Keratinocyte (primary cell): ENCODE data around the gene PLEKHF1. TPM values are rescaled to one million over a fixed set of nuclear protein-coding genes. Genes with fewer than 3 reads are reported as not detected.

Experiments used
- DNase-seq: peaks from one replicate; pipeline ENCODE4 v3.0.0-alpha.2; 2011; ENCODE audit warnings: low read depth, missing footprints, low spot score
- FAIRE-seq: peaks from 2 replicates; lab custom pipeline; 2011; peaks lifted over from hg19 to GRCh38; lab: Jason Lieb, UNC
- H2AFZ ChIP-seq: 2 replicates; pipeline ENCODE4 v1.6.0; 2012; ENCODE audit warnings: low read length, control low read depth, inconsistent platforms; ENCODE audit not compliant: control insufficient read depth
- H3K27ac ChIP-seq: 2 replicates; pipeline ENCODE4 v1.5.1; 2011; ENCODE audit warnings: low read length; ENCODE audit not compliant: control insufficient read depth, insufficient read depth
- H3K27me3 ChIP-seq: 3 replicates; pipeline ENCODE4 v1.6.0; 2011; ENCODE audit warnings: low read length; ENCODE audit not compliant: control insufficient read depth, insufficient read depth; ENCODE audit errors: extremely low read depth
- H3K36me3 ChIP-seq, 2 experiments: 2 replicates in 1 of 2; 3 replicates in 1 of 2; pipeline ENCODE4 v1.5.1; 2011; ENCODE audit warnings: low read length in 2 of 2, mild to moderate bottlenecking in 1 of 2; ENCODE audit not compliant: control insufficient read depth in 2 of 2, insufficient read depth in 2 of 2; ENCODE audit errors: extremely low read depth in 1 of 2
- H3K4me1 ChIP-seq: 3 replicates; pipeline ENCODE4 v1.5.1; 2011; ENCODE audit warnings: low read length; ENCODE audit not compliant: control insufficient read depth, insufficient read depth; ENCODE audit errors: extremely low read depth
- H3K4me2 ChIP-seq: 3 replicates; pipeline ENCODE4 v1.6.0; 2011; ENCODE audit warnings: low read depth, low read length; ENCODE audit not compliant: control insufficient read depth, insufficient read depth; ENCODE audit errors: extremely low read depth
- H3K4me3 ChIP-seq, 3 experiments: fragments of 200-600 bp in 1 of 3; sonication (generic) in 1 of 3; 2 replicates in 2 of 3; 3 replicates in 1 of 3; pipeline ENCODE4 v1.5.1; 2011 to 2016; ENCODE audit warnings: low read length in 3 of 3, mild to moderate bottlenecking in 3 of 3, control low read depth in 2 of 3, inconsistent platforms in 1 of 3, low read depth in 1 of 3, mixed read lengths in 1 of 3, mixed run types in 1 of 3, moderate library complexity in 1 of 3; ENCODE audit not compliant: control insufficient read depth in 2 of 3, insufficient read depth in 2 of 3; ENCODE audit errors: extremely low read depth in 1 of 3
- H3K79me2 ChIP-seq: 2 replicates; pipeline ENCODE4 v1.6.0; 2012; ENCODE audit warnings: low read length; ENCODE audit not compliant: control insufficient read depth, insufficient read depth
- H3K9ac ChIP-seq: 3 replicates; pipeline ENCODE4 v1.6.0; 2011; ENCODE audit warnings: low read length; ENCODE audit not compliant: control insufficient read depth, insufficient read depth; ENCODE audit errors: extremely low read depth
- H3K9me1 ChIP-seq: 3 replicates; pipeline ENCODE4 v1.6.0; 2011; ENCODE audit warnings: low read length; ENCODE audit not compliant: control insufficient read depth, insufficient read depth; ENCODE audit errors: extremely low read depth
- H3K9me3 ChIP-seq: 2 replicates; pipeline ENCODE4 v1.5.1; 2012; ENCODE audit warnings: low read depth, low read length; ENCODE audit not compliant: control insufficient read depth
- H4K20me1 ChIP-seq: 3 replicates; pipeline ENCODE4 v1.6.0; 2011; ENCODE audit warnings: low read length; ENCODE audit not compliant: control insufficient read depth, insufficient read depth; ENCODE audit errors: extremely low read depth
- CTCF ChIP-seq, 3 experiments: IDR thresholded peaks in 1 of 3; conservative IDR thresholded peaks in 1 of 3; optimal IDR thresholded peaks in 1 of 3; 2 replicates in 2 of 3; 3 replicates in 1 of 3; pipeline versions ENCODE3 to v1.5.1; 2011; ENCODE audit warnings: low read length in 3 of 3, mild to moderate bottlenecking in 3 of 3, moderate library complexity in 2 of 3, control low read depth in 1 of 3, inconsistent platforms in 1 of 3; ENCODE audit not compliant: insufficient read depth in 2 of 3; ENCODE audit errors: extremely low read depth in 1 of 3
- EZH2 ChIP-seq: IDR thresholded peaks from one replicate; pipeline ENCODE4 v1.6.1; 2012; ENCODE audit warnings: inconsistent platforms, mild to moderate bottlenecking, low read length, moderate library complexity
- dilution Hi-C: fragments of 300-500 bp; cut with MboI; formaldehyde crosslinking; loops from one replicate; pipeline ENCODE4 v1.7.0; 2020; ENCODE audit warnings: low sequenced_read_pairs; ENCODE audit not compliant: extremely low pct_ligation_motif_present
- polyA plus RNA-seq, 5 experiments: library from polyadenylated mRNA; depleted of rRNA in 3 of 5; stranded (reverse) in 3 of 5; stranded (forward) in 1 of 5; unstranded in 1 of 5; fragments of >200 nt; gene quantifications; 1 replicate in 1 of 5; 2 replicates in 3 of 5; 3 replicates in 1 of 5; pipeline versions ENCODE4 v1.2.1 to v1.2.3, GENCODE V29; 2011 to 2012; ENCODE audit warnings: missing spikeins in 2 of 5, low read depth in 1 of 5, low replicate concordance in 1 of 5

The PLEKHF1 gene
- polyA plus RNA-seq, 1 donor (not counting 4 experiments of a cell fraction or from before 2014, with no cell fraction given): 9.4 TPM

DNA sequence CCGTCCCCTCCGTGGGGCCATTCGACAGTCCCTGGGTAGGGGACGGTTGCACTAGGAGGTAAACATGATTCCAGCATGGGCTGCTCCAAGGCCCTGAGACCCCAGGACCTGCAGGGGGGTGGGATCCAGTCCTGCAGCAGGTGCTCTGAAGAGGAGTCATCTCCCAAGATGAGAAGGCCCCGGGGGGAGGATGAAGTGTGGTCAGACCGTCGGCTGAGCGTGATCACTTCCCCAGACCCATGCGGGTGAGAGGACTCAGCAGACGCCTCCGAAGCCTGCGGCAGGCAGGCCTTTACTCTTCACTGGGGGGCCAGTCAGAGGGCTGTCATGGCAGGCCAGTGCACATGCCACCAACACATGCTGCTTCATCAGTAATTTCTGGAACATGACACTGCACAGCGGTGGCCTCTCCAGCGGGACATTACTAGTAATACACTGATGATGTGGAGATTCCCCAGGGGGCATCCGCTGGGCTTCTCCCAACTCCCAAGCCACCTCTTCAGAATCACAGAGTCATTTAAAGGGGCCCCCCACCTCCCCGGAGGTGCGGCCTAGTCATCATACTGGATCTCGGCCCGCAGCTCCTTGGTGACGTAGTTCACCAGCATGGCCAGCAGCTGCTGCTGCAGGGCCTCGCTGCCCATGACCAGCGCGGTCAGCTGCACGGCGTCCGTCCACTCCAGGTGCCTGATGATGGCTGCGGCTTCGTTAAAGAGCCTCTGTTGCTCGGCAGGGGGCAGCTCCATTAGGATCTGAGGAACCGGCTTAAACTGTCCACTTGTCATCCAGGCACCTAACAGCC is 37.1 kb downstream of the PLEKHF1 start:
- dilution Hi-C loops: no loop called here
- Histone ChIP-seq H3K9me1 (no peaks in the 10 kb centered on the region), H3K9ac (no peak overlapping the region), H2AFZ (no peak overlapping the region), H3K4me3 (no peak overlapping the region), H3K79me2 (no peaks in the 10 kb centered on the region), H3K4me2 (no peak overlapping the region), H3K4me1 (no peaks in the 10 kb centered on the region), H3K27me3 (no peaks in the 10 kb centered on the region), H3K27ac (no peak overlapping the region), H3K36me3 (peaks cover 0 to 10% of the 10 kb centered on the region in 2 experiments), H4K20me1 (no peaks in the 10 kb centered on the region), H3K9me3 (no peaks in the 10 kb centered on the region)
- TF ChIP-seq CTCF (optimal IDR thresholded peaks at IDR 0.05 in 1 of 3, IDR thresholded peaks at IDR 0.05 in 1 of 3, conservative IDR thresholded peaks at IDR 0.05 in 1 of 3; ENCODE audit: extremely low read depth in 1 of 3, insufficient read depth in 2 of 3, low read length in 3 of 3): no peak
- no peak for TF ChIP-seq EZH2
- DNase-seq (no peak), FAIRE-seq (no peak)

- dilution Hi-C loops: no loop called here
- no peak for TF ChIP-seq CTCF (optimal IDR thresholded peaks at IDR 0.05 in 1 of 3, IDR thresholded peaks at IDR 0.05 in 1 of 3, conservative IDR thresholded peaks at IDR 0.05 in 1 of 3; ENCODE audit: extremely low read depth in 1 of 3, insufficient read depth in 2 of 3, low read length in 3 of 3)
Measured at GRCh38 chr19:29702963-29703320, 37.7 kb downstream of the PLEKHF1 start.

More at GRCh38 chr19:29702963-29703320, 37.7 kb downstream of the PLEKHF1 start:
- Histone ChIP-seq H2AFZ (no peak overlapping the region), H3K36me3 (peaks cover 0 to 12% of the 10 kb centered on the region in 2 experiments), H3K9me1 (no peaks in the 10 kb centered on the region), H3K9ac (no peak overlapping the region), H3K79me2 (no peaks in the 10 kb centered on the region), H3K4me1 (no peaks in the 10 kb centered on the region), H3K4me2 (no peak overlapping the region), H3K9me3 (no peaks in the 10 kb centered on the region), H3K27me3 (no peaks in the 10 kb centered on the region), H3K4me3 (no peak overlapping the region), H4K20me1 (no peaks in the 10 kb centered on the region), H3K27ac (no peak overlapping the region)
- DNase-seq (no peak), FAIRE-seq (no peak)
